GM21367 (cell line): ENCODE results near the gene DLGAP5.
A peak's percentile ranks its signal among the peaks of the same experiment; 100 is the strongest.

ENCODE experiments used
- ATAC-seq: cut with Tn5 transposase; IDR thresholded peaks from one replicate; pipeline ENCODE4 v1.9.1; 2021; ENCODE audit not compliant: unreplicated experiment

DLGAP5 gene

GRCh38 chr14:55191203-55192053 is at the start of gene DLGAP5:
TSS of gene DLGAP5 (minus strand) at chr14:55191585. CDS start at chr14:55189179, 2,406 bp downstream.
- ATAC-seq = peak; percentile 97

- ATAC-seq = no peak
These were observed 49.3 kb upstream of the DLGAP5 start for GRCh38 chr14:55240526-55241178.

GRCh38 chr14:55239320-55239719 is 47.9 kb upstream of the DLGAP5 start:
- no peak for ATAC-seq

- no peak for ATAC-seq
These were observed 46.8 kb upstream of the DLGAP5 start for GRCh38 chr14:55238019-55238680.

- ATAC-seq = no peak
These were observed 42.2 kb upstream of the DLGAP5 start for GRCh38 chr14:55233591-55233990.

- no peak for ATAC-seq
These were observed 36.9 kb upstream of the DLGAP5 start for GRCh38 chr14:55228261-55228660.

GRCh38 chr14:55223364-55223763 is 32.0 kb upstream of the DLGAP5 start:
- no peak for ATAC-seq

- ATAC-seq = no peak
These were observed 30.6 kb upstream of the DLGAP5 start for GRCh38 chr14:55221968-55222367.

- no peak for ATAC-seq
These were observed 29.8 kb upstream of the DLGAP5 start for GRCh38 chr14:55221186-55221585.

- no peak for ATAC-seq
These were observed 28.8 kb upstream of the DLGAP5 start for GRCh38 chr14:55220230-55220629.

GRCh38 chr14:55212634-55213033 is 21.2 kb upstream of the DLGAP5 start:
- no peak for ATAC-seq

GRCh38 chr14:55207832-55208231 is 16.4 kb upstream of the DLGAP5 start:
- no peak for ATAC-seq

GRCh38 chr14:55206175-55206693 is 14.8 kb upstream of the DLGAP5 start:
- ATAC-seq = no peak

GRCh38 chr14:55201219-55202101 is 10.1 kb upstream of the DLGAP5 start:
- no peak for ATAC-seq

- no peak for ATAC-seq
These were observed 9.3 kb upstream of the DLGAP5 start for GRCh38 chr14:55200651-55201050.

GRCh38 chr14:55198749-55199148 is 7.4 kb upstream of the DLGAP5 start:
- no peak for ATAC-seq

- ATAC-seq = no peak
These were observed 3.4 kb upstream of the DLGAP5 start for GRCh38 chr14:55194656-55195355.

- ATAC-seq = no peak
These were observed 753 bp upstream of the DLGAP5 start for GRCh38 chr14:55192054-55192621.

- ATAC-seq = no peak
These were observed 531 bp downstream of the DLGAP5 start for GRCh38 chr14:55190906-55191202.
